ENCODE results near the gene ROPN1. TPM values are rescaled to one million over a fixed set of nuclear protein-coding genes. Genes with fewer than 3 reads are reported as not detected.

ROPN1 gene
- total and polyA plus RNA-seq, 10 of the 15 experiments (the other 5 are each of a cell fraction or from before 2014, with no cell fraction given), result not detected

GRCh38 chr3:123947482-123947881 is 44.4 kb downstream of the ROPN1 start:
- Histone ChIP-seq H3K27me3 (replicated peaks in 1 of 2; ENCODE audit: control insufficient read depth in 2 of 2, insufficient read depth in 2 of 2, low read length in 1 of 2) (no peaks in the 10 kb centered on the region), H2AFZ (ENCODE audit: control insufficient read depth, low read depth, low read length) (no peak overlapping the region), H3K4me2 (ENCODE audit: control insufficient read depth, insufficient read depth) (no peak overlapping the region), H3K4me1 (ENCODE audit: control insufficient read depth, insufficient read depth, low read length) (no peaks in the 10 kb centered on the region), H3K79me2 (ENCODE audit: control insufficient read depth, insufficient read depth, low read length) (no peaks in the 10 kb centered on the region), H3K36me3 (ENCODE audit: control insufficient read depth in 2 of 2, insufficient read depth in 2 of 2, low read length in 1 of 2) (peaks cover 2 to 27% of the 10 kb centered on the region in 2 experiments), H4K20me1 (ENCODE audit: control insufficient read depth, insufficient read depth) (no peaks in the 10 kb centered on the region), H3K27ac (ENCODE audit: control insufficient read depth, insufficient read depth) (no peak overlapping the region), H3K4me3 (no peak overlapping the region), H3K9me3 (replicated peaks; ENCODE audit: control insufficient read depth, insufficient read depth, low read length) (no peaks in the 10 kb centered on the region), H3K9ac (ENCODE audit: control insufficient read depth, insufficient read depth, low read length) (no peak overlapping the region)
- ChIA-PET POLR2A (no interaction called here), CTCF (no interaction called here), RAD21 (ENCODE audit: unreplicated experiment) (no interaction called here), SMC1A (ENCODE audit: uncharacterized antibody, unreplicated experiment) (interaction anchor here (1.1 kb wide), 1 partner anchor 33 kb away, joined by 3 read pairs; no protein-coding TSS in a partner anchor)
- intact Hi-C loops (cut with micrococcal nuclease; ENCODE audit: unreplicated experiment) (no loop called here), in situ Hi-C loops (cut with MboI) (no loop called here)
- DNase-seq (ENCODE audit: low read depth, low spot score) (no peak), FAIRE-seq (no peak), ATAC-seq (no peak)
- no peak for TF ChIP-seq BMI1 (IDR thresholded peaks at IDR 0.05; ENCODE audit: borderline replicate concordance)
- TF ChIP-seq, protein P1, sequence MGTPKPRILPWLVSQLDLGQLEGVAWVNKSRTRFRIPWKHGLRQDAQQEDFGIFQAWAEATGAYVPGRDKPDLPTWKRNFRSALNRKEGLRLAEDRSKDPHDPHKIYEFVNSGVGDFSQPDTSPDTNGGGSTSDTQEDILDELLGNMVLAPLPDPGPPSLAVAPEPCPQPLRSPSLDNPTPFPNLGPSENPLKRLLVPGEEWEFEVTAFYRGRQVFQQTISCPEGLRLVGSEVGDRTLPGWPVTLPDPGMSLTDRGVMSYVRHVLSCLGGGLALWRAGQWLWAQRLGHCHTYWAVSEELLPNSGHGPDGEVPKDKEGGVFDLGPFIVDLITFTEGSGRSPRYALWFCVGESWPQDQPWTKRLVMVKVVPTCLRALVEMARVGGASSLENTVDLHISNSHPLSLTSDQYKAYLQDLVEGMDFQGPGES (IDR thresholded peaks at IDR 0.05), result no peak
- no peak for TF ChIP-seq KLF5 (IDR thresholded peaks at IDR 0.05; ENCODE audit: partially characterized antibody)
- TF ChIP-seq, protein P2, sequence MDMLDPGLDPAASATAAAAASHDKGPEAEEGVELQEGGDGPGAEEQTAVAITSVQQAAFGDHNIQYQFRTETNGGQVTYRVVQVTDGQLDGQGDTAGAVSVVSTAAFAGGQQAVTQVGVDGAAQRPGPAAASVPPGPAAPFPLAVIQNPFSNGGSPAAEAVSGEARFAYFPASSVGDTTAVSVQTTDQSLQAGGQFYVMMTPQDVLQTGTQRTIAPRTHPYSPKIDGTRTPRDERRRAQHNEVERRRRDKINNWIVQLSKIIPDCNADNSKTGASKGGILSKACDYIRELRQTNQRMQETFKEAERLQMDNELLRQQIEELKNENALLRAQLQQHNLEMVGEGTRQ (IDR thresholded peaks at IDR 0.05; ENCODE audit: borderline replicate concordance, low read depth, low read length), result no peak
- TF ChIP-seq KDM1A (IDR thresholded peaks at IDR 0.05; ENCODE audit: borderline replicate concordance), result no peak
- no peak for TF ChIP-seq NFXL1 (IDR thresholded peaks at IDR 0.05; ENCODE audit: borderline replicate concordance)
- no peak for TF ChIP-seq CEBPZ (IDR thresholded peaks at IDR 0.05; ENCODE audit: low read depth, low read length)
- no peak for TF ChIP-seq NR2F1 (conservative IDR thresholded peaks at IDR 0.05)
- TF ChIP-seq, protein P3, sequence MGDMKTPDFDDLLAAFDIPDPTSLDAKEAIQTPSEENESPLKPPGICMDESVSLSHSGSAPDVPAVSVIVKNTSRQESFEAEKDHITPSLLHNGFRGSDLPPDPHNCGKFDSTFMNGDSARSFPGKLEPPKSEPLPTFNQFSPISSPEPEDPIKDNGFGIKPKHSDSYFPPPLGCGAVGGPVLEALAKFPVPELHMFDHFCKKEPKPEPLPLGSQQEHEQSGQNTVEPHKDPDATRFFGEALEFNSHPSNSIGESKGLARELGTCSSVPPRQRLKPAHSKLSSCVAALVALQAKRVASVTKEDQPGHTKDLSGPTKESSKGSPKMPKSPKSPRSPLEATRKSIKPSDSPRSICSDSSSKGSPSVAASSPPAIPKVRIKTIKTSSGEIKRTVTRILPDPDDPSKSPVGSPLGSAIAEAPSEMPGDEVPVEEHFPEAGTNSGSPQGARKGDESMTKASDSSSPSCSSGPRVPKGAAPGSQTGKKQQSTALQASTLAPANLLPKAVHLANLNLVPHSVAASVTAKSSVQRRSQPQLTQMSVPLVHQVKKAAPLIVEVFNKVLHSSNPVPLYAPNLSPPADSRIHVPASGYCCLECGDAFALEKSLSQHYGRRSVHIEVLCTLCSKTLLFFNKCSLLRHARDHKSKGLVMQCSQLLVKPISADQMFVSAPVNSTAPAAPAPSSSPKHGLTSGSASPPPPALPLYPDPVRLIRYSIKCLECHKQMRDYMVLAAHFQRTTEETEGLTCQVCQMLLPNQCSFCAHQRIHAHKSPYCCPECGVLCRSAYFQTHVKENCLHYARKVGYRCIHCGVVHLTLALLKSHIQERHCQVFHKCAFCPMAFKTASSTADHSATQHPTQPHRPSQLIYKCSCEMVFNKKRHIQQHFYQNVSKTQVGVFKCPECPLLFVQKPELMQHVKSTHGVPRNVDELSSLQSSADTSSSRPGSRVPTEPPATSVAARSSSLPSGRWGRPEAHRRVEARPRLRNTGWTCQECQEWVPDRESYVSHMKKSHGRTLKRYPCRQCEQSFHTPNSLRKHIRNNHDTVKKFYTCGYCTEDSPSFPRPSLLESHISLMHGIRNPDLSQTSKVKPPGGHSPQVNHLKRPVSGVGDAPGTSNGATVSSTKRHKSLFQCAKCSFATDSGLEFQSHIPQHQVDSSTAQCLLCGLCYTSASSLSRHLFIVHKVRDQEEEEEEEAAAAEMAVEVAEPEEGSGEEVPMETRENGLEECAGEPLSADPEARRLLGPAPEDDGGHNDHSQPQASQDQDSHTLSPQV (IDR thresholded peaks at IDR 0.05), result no peak
- TF ChIP-seq BRCA1 (IDR thresholded peaks at IDR 0.05; ENCODE audit: low read depth, low read length), result no peak
- no TSS peak for BruUV-seq (replicated peaks)
